Ureter (tissue), 1 donor: ENCODE measurements around the gene RBM24. TPM values are rescaled to one million over a fixed set of nuclear protein-coding genes. Genes with fewer than 3 reads are reported as not detected.

Experiments used
- DNase-seq: peaks from one replicate; pipeline ENCODE4 v3.0.0-alpha.2; 2020; ENCODE audit warnings: low spot score
- total RNA-seq: library from RNA; stranded (reverse); gene quantifications from one replicate; pipeline ENCODE4 v1.2.4, GENCODE V29; 2023
- donor health status: DM: yes; HTN: yes; CAD: no.

Gene RBM24
- 8.9 TPM for total RNA-seq

DNA sequence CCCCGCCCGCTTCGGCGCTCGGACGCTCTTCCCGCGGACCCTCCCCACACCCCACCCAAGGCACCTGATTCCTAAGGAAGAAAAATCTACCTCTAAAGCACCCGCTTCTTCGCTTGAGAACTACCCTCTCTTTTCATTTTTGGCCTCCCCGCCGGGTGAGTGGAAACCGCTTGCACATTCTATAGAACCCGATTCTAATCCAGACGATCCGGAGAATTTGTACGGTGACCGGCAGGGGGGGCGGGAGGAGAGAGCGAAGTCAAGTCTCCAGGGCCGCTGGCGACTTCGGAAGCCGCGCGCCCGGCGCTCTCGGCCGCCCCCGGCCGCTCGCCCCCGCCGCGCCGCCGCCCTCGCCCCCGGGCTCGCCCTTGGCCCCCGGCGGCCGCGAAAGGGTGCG is at the start of gene RBM24:
Gene RBM24, plus strand, starts transcription at position 262 of the 397 bp plus-strand sequence. CDS start 221 bp downstream, outside the sequence.
- DNase-seq: peak; percentile 70

DNA sequence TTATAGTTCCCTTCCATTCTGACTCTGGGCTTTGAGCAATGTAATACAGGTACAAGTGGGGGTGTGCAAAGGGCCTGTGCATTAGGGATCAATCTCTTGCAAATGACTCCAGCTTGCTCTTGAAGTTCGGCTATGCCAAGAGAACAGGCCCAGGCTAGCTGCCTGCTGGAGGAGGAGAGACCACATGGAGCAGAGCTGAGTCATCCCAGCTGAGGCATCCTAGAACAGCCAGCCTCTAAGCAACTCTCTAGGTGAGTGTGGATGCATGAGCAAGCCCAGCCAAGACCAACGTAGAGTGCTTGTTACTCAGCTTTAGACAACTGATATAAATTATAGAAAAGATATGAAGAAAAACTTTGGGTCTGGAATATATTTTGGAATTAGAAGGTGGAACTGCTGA is 47.6 kb upstream of the RBM24 start:
- DNase-seq: no peak

DNA sequence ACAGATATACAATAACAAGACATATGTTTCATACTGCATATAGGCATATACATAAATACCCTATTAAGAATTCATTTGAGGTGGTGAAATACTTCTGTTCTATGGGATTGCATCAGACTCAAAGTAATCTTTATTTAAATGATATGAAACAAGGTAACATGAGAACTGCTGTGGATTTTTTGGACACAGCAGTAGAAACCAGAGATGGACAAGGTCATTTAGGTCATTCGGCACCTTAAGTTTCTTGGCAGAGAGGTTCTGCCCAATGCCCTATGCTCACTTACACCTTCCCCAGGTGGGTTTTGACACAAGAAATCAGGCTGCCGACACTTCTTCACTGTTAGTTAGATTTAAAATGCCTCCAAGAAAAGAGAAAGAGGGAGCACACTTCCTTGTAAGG is 43.9 kb upstream of the RBM24 start:
- no peak for DNase-seq

DNA sequence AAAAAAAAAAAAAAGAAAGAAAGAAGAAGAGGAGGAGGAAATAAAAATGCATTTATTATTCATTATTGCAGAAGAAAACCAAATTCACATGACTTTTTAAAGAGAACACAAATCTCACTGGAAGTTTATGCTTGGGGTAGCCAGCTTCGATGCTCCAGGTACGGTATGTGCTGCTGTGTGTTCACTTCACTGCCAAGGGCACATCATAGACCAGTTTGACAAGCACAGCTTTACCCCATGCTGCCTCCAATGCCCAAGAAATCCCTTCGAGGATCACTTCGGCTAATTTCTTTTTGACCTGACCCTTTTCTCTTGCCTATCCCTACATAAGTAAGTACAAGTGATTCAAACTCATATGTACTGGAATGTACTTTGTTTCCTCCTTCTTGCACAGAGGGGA is 41.9 kb upstream of the RBM24 start:
- no peak for DNase-seq

DNA sequence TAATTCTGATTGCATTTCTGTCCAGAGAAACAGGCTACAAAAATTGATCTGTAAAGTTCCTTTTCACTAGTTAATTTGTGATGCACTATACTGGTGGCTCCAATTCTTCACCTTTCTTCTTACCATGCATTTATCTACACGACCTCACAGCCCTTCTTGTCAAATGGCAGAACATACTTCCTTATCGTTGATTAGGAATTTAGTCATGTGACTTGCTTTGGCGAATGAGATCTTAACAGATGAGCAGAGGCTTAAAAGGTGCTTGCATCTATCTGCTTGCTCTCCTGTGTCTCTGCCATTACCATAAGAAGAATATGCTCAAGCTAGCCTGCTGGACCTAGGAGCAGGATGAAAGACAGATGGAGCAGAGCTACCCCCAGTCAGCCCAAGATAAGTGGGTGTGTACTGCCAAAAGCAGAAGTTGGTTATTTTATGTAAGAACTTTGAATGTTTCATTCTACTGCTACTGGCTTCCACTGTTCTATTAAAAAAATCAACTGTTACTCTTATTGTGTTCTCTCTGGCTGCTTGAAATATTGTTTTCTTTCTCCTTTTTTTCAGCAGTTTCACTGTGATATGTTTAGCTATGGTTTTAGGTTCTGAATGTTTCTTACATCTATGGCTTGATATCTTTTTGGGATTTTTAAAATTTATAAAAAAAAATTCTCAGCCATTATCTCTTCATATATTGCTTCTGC is 40.2 kb upstream of the RBM24 start:
- no peak for DNase-seq

DNA sequence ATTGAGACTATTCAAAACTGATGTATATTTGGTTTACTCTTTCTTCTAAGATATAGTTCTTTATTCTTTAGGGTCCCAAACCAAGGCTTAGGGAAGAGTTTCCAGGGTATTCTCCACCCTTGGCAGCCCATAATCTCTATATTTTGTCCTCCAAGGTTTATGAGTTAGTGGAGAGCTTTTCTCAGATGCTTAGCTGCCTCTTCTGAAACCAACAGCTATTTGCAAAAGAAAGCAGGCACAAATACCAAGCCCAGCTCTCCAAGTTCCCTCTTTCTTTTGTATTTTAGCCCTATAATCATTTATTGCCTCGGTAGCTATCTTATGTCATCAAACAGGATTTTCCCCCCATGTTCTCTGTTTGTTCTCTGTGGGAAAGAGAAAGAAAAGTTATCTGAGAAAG is 39.1 kb upstream of the RBM24 start:
- no peak for DNase-seq

DNA sequence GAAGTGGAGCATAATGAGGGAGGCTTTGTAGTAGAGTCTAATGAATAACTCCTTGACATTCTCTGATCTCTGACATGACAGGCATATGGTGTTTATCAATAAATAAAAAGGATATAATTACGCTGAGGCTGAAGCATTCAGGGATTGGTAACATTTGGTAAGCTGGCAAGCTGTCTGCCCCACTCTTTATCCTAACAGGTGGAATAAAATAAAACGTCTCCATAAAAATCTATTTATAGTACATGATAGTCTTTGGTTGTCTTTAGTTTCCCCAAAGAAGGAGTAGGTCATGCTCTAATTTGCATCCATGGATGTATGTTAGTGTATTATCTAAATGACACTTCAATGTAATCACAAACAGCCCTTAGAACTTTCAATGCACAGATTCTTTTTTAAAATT is 30.9 kb upstream of the RBM24 start:
- no peak for DNase-seq

DNA sequence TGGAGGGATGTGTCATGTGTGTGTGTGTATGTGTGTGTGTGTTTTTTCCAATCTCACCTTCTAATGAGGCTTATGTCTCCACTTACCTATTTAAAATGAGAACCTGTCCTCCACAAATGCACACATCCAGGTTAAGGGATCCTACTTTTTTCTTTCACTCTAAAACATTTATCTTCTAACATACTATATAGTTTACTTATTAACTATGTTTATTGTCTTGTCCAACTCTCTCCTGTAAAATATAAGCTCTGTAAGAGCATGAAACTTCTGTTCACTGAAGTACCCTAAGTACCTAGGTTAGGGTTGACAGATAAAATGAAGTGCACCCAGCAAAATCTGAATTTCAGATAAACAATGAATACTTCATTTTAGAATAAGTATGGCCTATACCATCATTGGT is 29.2 kb upstream of the RBM24 start:
- no peak for DNase-seq

DNA sequence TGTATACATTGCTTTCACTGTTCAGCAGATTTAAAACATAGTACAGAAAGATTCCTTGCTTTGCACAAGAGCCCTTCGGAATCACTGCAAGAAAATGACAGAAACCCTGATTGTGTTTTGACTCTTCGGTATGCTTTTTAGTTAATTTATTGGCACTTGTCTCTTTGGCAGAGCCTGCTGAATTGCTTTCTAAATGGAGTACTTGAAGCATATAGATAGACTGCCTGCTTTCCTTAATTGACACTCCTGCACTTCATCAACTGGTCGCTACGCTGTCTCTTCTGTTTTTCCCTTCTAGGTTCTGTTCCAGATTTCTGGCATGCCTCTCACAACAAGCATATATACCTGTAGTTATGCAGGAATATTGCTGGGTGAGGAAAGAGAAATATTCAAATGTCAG is 22.4 kb upstream of the RBM24 start:
- no peak for DNase-seq

DNA sequence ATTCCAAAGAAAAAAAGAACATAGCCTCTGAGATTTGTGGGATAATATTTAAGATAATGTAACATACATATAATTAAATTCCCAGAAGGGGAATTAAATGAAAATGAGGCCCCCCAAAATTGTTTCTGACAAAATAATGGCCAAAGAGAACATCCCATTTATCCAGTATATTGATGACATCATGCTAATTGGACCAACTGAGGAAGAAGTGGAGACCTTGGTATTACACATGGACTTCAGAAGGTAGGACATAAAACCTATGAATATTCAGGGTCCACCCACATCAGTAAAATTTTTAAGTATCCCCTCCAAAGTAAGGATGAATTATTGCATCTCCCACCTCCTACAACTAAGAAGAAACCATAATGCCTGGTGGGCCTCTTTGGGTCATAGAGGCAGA is 15.6 kb upstream of the RBM24 start:
- DNase-seq: no peak

DNA sequence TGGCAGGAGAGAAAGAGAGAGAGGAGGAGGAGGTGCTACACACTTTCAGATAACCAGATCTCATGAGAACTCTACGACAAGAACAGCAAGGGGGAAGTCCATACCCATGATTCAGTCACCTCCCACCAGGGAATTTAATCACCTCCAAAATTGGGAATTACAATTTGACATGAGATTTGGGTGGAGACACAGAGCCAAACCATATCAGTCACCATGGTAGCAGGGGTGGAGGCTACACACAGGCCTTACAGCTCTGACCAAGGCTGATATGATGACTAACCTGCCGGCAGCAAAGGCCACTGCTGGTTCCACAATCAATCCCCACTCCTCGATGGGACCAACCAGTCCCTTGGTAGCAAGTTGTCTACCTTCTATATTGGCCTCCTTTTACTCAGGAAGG is 13.6 kb upstream of the RBM24 start:
- no peak for DNase-seq

DNA sequence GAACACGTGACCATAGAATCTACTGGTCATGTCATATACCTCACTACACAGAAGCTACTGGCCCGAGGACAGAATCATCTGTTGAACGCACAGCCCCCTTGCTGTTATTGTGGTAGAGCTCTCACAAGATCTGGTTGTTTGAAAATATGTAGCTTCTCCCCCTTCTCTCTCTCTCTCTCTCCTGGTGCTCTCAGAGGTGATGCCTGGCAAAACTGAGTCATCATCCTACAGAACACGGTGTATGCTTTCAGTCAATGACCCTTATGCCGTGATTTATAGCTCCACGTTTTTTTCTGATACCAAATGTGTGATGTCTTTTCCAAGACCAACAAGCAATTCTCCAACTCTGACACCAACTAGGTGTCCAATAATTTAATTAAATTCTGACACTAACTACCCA is 13.0 kb upstream of the RBM24 start:
- no peak for DNase-seq

DNA sequence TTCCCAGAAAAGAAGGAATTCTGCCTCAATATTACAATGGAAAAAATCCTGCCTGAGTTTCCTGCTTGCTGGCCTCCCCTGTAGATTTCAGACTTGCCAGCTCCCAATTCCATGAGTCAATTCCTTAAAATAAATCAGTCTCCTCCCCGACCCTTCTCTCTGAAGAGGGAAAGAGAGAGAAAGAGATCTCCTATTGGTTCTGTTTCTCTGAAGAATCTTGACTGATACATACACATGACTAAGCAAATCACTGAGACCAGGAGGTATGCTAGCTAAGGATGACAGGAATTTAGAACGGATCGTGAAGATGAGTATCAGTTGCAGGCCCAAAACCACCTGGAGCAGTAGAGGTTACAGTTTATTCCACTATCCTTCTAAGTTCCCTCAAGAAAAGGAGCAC is 11.3 kb upstream of the RBM24 start:
- no peak for DNase-seq

DNA sequence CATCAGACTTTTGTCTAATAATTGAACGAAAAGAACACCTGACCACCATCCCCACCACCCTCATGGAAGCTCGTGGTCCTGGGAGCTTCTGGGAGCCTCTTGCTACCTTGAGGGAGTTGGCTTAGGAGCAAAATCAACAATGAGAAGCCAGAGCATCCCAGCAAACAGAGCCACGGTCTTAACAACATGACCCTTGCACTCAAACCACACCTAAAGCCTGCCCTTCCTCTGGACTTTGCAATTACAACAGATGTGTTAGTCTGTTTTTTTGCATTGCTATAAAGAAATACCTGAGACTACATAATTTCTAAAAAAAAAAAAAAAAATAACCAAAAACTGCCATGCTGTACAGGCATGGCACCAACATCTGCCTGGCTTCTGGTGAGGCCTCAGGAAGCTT is 9.5 kb upstream of the RBM24 start:
- DNase-seq: no peak

DNA sequence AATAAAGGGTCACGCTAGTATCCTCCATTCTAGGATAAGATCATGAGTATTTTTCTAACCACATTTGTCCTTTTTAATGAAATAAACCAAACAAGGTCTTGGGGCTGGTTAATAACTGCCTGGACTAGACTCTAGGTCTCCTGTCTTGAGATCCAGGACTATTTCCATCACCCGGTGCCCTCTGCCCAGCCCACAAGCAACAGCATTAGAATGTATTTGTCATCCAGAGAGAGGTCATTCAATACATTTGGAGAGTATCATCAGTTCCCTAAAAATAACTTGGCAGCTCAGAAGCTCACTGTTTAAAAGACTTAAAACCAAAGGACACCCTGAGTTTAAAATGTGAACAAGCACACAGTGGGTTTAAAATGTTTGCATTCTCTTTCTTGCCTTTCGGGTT is 4.4 kb upstream of the RBM24 start:
- no peak for DNase-seq

DNA sequence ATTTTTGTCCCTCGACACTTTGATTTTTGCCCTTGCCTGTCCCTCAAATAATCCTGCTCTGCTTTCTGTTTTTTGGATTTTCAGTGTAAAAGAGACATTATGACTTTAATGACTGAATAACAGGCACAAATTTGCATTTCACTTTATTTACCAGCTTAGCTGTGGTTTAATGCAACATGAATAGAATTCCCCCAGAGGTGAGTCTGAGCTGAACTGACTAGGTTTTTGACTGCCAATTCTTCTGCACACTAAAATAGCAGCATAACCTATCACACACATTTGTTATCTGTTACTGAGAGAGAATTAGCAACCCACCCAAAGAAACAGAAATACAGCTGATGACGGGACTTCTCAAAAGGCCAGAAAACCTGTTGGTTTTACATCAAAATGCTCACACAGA is 3.9 kb upstream of the RBM24 start:
- no peak for DNase-seq

DNA sequence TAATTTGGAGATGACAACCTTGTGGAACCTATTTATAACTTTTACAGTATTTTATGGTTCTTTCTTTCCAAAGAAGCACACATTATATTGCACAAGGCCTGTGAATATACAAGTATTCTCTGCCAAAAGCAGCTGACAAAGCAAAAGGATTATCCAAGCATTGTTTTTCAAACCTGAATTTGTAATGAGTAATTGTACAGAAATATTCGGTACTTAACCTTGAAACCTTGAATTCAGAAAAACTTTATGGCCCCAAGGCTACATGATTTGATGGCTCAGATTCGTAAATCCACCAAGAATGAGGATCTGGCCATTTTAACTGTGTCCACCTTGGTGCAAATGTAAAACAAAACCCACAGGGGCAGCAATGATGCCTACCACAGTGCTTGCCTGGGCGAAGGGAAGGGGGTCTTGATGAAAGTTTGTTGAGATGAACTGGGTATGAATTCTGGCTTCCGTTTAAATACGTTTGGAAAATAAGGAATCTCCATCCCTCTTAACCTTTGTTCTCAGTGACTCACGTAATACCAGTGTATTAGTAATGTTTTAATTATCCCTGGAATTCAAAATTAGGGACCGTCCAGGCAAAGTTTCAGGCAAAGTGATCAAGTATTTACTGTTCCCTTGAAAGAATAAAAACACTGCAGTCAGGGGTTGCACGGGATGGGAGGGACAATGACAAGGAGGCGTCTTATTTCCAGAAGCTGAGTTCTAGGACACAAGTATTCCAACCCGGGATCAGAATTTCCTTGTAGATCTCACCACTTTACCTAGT is 2.7 kb upstream of the RBM24 start:
- DNase-seq: no peak

DNA sequence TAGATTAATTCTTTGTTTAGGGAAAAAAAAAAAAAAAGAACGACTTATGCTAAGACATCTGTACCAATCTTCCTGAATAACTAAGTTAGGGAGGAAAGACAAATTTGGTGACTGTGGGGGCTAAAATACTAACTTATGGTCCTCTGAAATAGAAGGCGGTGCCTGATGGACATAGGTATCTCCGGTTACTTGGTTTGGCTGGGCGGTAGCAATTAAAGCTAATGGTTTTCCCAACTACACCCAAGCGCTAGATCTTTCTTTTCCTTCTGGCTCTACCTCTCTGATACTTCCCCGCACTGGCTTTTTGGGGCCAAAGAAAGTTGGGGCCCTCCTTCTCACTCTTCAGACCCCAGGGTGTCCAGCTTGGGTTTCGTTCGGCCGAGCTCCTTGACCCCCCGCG is 1.0 kb upstream of the RBM24 start:
- no peak for DNase-seq

DNA sequence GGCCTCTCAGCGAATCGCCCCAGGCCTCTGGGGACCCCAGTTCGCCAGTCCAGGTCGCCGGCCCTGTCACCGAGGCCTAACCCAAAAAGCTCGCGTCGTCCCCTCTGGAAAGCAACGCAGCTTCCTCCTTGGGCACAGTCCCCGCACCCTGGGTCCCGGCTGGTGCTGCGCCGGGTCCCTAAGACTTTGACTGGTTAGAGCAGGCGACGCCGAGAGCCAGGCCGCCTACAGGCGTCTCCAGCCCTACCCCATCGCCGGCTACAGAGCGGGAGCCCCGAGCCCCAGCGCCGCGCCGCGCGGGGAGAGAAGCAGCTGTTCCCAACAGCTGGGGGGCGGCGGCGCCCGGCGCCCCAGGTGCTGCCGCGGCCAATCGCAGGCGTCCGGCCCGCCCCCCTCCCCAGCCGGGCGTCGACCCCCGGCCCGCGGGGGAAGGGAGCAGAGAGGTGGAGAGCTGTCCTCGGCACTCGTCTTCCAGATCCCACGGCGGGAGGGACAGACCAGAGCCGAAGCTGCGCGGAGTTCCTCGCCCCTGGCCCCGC is 540 bp upstream of the RBM24 start:
- DNase-seq: peak; percentile 56

DNA sequence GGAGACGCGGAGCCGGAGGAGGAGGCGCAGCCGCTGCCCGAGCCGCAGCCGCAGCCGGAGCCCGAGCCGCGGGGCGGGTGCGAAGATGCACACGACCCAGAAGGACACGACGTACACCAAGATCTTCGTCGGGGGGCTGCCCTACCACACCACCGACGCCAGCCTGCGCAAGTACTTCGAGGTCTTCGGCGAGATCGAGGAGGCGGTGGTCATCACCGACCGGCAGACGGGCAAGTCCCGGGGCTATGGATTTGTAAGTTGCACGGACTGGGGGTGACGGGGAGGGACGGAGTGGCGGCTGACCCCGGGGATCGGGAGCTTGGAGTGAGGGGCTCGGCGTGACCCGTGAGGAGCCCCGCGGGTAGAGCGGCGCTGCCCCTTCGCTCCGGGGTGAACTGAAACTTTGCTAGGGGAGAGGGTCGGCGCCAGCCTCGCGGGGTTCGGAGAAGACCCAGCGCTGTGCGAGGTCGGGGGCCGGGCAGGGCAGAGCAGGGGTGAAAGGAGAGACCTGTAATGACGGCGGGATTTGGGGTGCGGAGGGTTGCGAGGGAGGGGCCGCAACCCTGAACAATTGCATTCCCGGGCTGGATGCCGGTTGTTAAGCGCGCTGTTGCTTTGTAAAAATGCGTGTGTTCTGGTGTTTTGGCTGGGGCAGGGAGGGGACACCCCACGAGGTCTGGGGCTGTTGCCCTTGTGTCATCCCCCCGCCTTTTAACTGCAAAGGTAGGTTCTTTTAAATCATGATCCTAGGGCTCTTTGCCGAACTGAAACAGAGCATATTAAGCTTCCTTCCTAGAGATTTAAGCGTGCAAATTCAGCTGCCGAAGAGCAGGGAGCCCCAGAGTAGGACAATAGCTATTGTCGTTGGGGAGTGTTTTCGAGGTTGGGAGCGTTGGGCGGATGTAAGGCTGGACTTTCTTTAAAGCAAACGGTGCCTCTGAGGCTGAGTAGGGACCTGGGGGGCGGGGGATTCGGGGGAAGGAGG is 628 bp downstream of the RBM24 start:
- DNase-seq: peak; percentile 45

DNA sequence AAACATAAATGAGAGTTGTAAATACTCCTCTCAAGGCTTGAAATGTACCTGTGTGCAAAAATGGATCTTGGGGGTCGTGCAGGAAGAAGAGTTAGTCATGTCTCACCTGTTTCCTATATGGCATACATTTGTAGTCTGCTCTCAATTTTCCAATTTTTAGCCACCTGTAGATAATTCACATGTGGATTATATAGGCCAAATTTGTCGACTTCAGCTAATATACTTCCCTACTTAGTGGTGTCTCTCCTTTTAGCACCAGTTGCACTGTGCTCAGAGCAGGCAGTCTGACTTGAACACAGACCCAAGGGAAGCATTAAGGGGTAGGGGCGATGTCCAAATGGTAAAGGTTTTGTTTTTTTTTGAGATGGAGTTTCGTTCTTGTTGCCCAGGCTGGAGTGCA is 1.9 kb downstream of the RBM24 start:
- DNase-seq: no peak

DNA sequence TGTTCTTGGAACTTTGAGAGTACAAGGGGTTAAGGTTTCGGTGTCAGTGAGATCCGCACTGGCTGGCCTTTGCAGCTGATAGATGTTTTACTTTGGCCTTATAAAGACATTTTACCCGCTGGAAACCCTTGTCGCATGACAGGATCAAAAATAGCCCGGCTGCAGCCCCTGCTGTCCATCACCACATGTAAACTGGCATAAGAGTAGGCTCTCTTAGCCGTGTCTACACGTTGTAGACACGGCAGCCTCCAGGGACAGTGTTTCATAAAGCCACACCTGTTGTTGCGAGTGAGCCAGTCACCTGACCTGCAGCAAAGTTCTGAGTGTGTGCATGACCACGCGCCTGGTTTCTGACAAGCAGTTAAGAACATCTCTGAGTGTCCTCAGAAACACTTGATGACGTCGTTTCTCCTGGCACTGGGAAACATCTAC is 8.5 kb downstream of the RBM24 start:
- DNase-seq: peak; percentile 48
